Fibroblast of villous mesenchyme (primary cell): ENCODE measurements around the gene SERPINB11. TPM values are rescaled to one million over a fixed set of nuclear protein-coding genes. Genes with fewer than 3 reads are reported as not detected.
"Not testable (repeated sequence)": the region's sequence is repeated elsewhere in the genome, so short reads cannot be mapped to it uniquely, and the experiment has no call there.

ENCODE experiments used
- DNase-seq: peaks from one replicate; pipeline ENCODE4 v3.0.0-alpha.2; 2010; ENCODE audit warnings: low read depth
- H3K4me3 ChIP-seq: 2 replicates; pipeline ENCODE4 v1.5.1; 2011; ENCODE audit warnings: low read depth, mild to moderate bottlenecking, low read length
- CTCF ChIP-seq: IDR thresholded peaks from 2 replicates; pipeline ENCODE4 v1.5.1; 2012; ENCODE audit warnings: low read depth, mild to moderate bottlenecking, low read length; ENCODE audit not compliant: insufficient read depth
- total RNA-seq: library from RNA; depleted of rRNA; stranded (reverse); fragments of >200 nt; gene quantifications from 2 replicates; pipeline ENCODE4 v1.2.3, GENCODE V29; 2012

Gene SERPINB11
- total RNA-seq, 1 donor = not detected

- DNase-seq = no peak
- no peak for TF ChIP-seq CTCF
Observed at GRCh38 chr18:63753676-63754075, 50.9 kb downstream of the SERPINB11 start.

GRCh38 chr18:63757541-63757940, 54.8 kb downstream of the SERPINB11 start:
- DNase-seq = peak; percentile 44
- no peak for TF ChIP-seq CTCF
- H3K4me3 ChIP-seq = no peak overlapping the region

More at GRCh38 chr18:63753676-63754075, 50.9 kb downstream of the SERPINB11 start:
- H3K4me3 ChIP-seq = no peak overlapping the region

- H3K4me3 ChIP-seq = no peak overlapping the region
- no peak for TF ChIP-seq CTCF
- DNase-seq = no peak
Observed at GRCh38 chr18:63758615-63759240, 56.0 kb downstream of the SERPINB11 start.

GRCh38 chr18:63759786-63760185, 57.0 kb downstream of the SERPINB11 start:
- not testable (repeated sequence) for DNase-seq, H3K4me3 ChIP-seq

- TF ChIP-seq CTCF = no peak
- peak; percentile 52 for DNase-seq
- H3K4me3 ChIP-seq = no peak overlapping the region
Observed at GRCh38 chr18:63762518-63762917, 59.8 kb downstream of the SERPINB11 start.

- peak; percentile 10 for DNase-seq
- H3K4me3 ChIP-seq = no peak overlapping the region
- no peak for TF ChIP-seq CTCF
Observed at GRCh38 chr18:63763831-63764600, 61.3 kb downstream of the SERPINB11 start.

- no peak for TF ChIP-seq CTCF
- no peak for DNase-seq
- no peak overlapping the region for H3K4me3 ChIP-seq
Observed at GRCh38 chr18:63765837-63766236, 63.1 kb downstream of the SERPINB11 start.

Other genes starting within 250 kb of the SERPINB11 start
- gene SERPINB5, start 226.0 kb upstream of the SERPINB11 start, total RNA-seq = not detected in 2 replicates
- gene SERPINB12, start 160.6 kb upstream of the SERPINB11 start, total RNA-seq = not detected in 2 replicates
- gene SERPINB13, start 115.6 kb upstream of the SERPINB11 start, total RNA-seq = not detected in 2 replicates
- gene SERPINB4, start 58.7 kb upstream of the SERPINB11 start, total RNA-seq = not detected in 2 replicates
- gene SERPINB3, start 41.1 kb upstream of the SERPINB11 start, total RNA-seq = not detected in 2 replicates
- gene SERPINB7, start 72.5 kb downstream of the SERPINB11 start, total RNA-seq = 6.1 and 13.0 TPM in 2 replicates
- 18.0 and 22.9 TPM in 2 replicates for gene SERPINB2, start 184.7 kb downstream of the SERPINB11 start, total RNA-seq
- not detected in 2 replicates for gene SERPINB10, start 205.0 kb downstream of the SERPINB11 start, total RNA-seq
- 1.3 TPM in 2 replicates for gene HMSD, start 246.3 kb downstream of the SERPINB11 start, total RNA-seq